Stimulated activated CD4-positive, alpha-beta T cell treated with anti-CD3 and anti-CD28 coated beads, Interleukin-12 subunit alpha, Interleukin-12 subunit beta, amount 100 ng/mL, for 48 hours (primary cell): ENCODE data around the gene ASTL.
"Not testable (repeated sequence)": the region's sequence is repeated elsewhere in the genome, so short reads cannot be mapped to it uniquely, and the experiment has no call there.

ENCODE experiments used
- DNase-seq, 3 donors: peaks; one replicate each; pipeline ENCODE4 v3.0.0-alpha.2; 2020; ENCODE audit warnings: low read depth in 2 of 3, low spot score in 1 of 3

Gene ASTL

DNA sequence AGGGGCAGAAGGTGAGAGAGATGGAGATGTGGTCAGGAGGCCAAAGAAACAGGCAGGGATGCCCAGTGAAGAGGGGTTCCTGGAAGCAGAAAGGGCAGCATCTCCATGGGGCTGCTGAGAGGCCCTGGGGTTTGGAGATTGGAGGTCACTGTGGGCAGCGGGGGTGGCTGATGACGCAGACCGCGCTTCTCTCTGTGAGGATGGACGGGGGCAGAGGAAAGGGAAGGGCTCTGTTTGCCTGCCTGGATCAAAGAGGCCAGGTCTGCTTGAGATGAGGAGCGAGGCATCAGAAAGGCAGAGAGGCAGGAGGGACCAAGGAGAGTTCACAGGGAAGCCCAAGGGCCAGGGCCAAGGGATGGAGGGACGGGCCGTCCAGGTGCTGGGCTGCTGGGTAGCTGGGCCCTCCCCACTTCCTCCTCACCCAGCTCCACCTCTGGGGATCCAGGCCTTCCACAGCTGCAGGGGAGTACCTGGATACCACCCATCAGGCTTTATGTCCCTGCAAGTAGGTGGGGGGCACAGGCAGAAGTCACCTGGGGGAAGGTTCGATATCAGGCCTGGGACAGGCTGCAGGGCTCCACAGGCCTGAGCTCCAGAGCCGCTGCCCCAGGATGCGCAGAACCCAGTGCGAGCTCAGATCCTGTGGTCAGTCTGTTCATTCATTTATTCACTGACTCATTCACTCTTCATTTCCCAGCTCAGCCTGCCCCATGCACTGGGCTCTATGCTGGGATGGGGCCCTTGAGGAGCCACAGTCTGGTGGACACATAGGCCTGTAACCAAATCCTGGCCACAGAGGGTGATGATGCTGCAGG lies 52.6 kb downstream of the ASTL start:
- no peak for DNase-seq

DNA sequence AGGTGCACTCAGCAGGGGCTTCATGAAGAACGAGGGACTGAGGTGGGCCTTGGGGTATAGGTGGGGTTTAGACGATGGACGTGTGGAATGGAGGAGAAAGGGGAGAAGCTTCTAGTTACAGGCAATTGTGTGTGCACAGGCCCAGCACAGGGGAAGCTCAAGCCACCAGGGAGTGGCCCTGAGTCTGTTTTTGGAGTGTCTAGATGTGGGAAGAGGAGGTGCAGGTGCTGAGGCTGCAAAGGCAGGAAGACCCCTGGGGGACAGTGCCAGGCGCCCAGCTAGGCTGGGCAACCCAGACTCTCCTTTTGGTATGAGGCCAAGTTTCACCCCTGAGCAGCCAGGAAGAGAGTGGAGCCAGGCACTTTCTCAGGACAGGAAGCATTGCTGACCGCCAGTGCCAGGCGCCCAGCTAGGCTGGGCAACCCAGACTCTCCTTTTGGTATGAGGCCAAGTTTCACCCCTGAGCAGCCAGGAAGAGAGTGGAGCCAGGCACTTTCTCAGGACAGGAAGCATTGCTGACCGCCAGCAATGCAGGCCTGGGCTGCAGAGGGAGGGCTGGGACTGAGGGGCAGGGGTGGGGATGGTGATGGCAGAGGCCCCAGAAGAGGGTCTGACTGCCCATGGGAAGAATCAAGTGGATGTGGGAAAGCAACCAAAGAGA lies 53.3 kb downstream of the ASTL start:
- not testable (repeated sequence) for DNase-seq

DNA sequence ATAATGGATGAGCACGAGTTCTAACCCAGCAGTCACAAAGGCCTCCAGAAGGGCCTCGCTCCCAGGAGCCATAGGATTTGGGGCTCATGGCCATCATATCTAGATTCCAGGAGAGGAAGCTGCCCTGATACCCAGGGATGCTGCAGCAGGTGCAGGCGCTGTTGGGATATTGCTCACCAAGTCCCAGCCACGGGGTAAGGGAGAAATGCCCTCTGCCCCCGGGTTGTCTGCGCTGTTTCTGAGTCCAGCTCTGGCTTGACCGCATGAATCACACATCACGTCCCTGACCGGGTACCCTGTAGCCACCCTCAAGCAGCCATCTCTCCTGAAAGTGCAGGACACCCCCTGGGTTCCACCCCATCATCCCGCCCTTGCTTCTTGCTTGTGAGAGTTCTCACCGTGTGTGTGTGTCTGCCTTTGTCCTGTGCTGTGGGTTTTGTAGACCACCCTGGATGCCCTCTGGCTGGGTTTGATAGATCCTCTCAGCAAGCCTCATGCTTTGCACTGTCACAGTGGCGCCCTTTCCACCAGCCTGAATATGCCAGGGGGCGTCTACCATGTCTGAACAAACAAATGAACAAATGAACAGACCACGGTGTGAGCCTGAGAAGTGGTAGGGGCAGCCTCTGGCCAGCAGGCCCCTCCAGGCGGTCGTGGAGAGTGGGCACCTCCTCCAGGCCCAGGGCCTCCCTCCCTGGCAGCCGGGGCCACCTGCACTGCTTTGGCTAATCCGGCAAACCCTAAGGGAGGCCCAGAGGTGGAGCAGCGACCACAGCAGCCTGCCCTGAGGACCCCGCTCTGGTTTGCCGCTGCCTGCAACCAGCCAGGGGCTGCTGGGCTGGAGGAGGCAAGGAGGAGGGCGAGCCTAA lies 54.1 kb downstream of the ASTL start:
- DNase-seq = no peak

DNA sequence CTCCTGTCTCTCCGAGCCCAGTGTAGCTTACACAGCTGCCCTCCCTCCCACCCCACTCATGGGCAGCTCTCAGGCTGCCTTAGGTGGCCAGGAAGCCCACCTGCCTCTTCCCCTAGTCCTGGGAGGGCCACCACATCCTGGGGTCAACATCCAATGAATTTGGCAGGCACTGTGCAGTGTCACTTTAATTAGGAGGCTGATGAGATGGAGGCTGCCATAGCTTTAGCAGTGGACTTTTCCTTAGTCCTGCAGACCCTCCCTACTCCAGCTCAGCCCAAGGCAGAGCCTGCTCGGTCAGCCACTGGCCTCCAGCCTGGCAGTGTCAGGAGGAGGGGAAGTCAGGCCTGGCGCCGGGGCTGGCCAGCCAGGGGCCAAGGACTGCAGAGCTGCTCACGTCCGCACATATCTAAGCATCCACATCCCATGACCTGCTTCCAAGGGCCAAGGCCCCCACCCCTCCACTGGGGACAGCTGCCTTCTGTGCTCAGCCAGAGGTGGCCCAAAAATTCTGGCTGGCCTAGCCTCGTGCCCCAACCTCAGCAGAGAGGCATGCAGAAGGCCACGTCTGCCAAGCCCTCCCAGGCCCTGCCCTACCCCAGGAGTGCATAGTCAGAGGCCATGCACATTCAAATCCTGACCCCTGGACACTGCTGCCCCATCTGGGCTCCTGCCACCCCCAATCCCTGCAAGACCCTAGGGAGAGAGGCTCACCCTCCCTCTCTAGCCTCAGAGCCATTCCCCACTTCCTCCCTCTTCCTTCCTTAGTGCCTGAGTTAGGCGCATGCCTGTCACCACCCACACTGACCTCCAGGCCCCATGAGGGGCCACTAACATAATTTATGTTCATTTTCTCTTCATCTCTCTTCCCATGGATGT lies 55.0 kb downstream of the ASTL start:
- no peak for DNase-seq

DNA sequence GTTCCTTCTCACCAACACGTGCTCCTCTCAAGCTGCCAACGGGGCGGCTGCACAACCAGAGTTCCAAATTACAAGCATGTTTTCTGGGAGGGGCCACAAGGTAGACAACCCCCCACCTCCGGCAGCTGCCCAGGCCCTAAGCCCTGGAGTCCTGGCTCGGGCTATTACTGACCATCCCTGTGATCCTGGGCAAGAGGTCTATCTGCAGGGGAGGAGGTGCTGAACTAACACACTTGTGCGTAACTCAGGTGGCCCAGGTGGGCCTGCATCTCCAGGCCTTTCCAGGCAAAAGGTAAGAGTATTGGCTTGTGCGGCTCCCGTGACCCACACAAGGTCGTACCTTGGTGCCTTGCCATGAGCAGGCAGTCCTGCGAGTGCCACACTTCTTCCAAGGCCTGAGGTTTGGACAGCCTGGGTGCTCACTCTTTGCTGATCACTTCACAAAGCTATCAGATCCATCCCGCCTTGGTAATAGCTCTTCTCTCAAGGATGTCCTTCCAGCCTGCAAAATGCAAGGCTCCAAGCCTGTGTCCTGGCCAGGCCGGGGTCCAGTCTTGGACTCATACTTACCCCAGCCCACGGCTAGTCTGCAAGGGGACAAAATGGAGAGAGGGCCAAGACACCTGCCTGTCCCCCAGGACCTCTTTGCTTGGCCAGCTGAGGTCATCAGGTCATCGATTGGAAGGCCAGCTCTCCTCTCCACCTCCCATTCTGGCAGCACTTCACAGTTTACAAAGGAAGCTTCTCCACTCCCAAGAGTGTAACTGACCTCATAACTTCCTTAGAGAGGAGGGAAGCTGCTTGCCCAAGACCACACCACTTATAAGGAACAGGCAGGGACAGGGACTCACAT lies 55.9 kb downstream of the ASTL start:
- no peak for DNase-seq

DNA sequence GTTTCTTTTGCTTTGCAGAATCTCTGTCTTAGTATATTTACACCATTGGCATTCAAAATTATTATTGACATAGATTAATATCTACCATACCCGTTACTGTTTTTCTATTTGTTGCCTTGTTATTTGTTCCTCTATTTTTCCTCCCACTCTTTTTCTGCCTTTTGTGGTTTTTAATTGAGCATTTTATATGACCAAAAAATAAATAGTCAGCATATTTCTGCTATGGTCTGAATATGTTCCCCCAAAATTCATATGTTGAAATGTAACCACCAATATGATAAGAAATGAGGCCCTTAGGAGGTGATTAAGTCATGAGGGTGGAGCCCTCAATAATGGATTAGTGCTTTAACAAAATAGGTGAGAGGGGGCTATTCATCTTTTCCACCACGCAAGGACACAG lies 57.3 kb downstream of the ASTL start:
- no peak for DNase-seq

DNA sequence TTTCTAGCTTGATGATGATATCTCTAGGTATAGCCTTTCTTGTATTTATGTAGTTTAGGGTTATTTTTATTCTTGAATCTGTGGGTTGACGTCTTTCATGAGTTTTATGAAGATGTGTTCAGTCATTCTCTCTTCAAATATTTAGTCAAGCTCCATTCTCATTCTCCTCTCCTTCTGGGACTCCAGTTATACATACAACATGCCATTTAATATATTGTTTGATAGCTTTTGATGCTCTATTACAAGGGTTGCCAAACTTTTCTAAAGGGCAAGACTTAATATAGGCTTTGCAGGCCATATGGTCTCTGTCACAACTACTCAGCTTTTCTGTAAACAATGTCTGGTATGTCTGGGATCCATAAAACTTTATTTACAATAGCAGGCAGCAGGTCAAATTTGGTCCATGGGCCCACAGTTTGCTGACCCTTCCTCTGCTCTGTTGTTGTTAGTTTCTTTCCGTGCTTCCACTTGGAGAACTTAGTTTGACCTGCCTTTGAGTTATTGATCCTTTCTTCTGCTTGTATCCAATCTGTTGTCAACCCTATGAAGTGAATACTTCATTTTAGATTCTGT lies 63.0 kb downstream of the ASTL start:
- DNase-seq = no peak

DNA sequence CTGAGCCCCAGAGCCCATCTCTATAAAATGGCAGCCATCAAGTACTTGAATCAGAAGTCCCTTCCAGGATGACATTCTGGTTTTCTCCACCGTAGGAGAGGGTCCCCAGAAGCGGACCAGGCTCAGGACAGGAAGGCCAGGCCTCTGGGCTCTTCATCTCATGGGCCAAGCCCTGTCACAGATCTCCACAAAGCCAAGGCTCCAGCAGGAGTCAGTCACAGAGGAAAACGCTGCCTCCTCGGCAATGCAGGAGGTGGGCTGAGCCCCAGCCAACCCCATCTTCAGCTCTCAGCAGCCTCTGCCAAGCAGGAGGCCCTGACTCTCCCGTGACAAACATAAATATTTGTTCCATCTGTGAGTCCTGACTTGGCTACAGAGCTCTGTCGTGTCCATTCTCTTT lies 64.1 kb downstream of the ASTL start:
- DNase-seq = no peak

DNA sequence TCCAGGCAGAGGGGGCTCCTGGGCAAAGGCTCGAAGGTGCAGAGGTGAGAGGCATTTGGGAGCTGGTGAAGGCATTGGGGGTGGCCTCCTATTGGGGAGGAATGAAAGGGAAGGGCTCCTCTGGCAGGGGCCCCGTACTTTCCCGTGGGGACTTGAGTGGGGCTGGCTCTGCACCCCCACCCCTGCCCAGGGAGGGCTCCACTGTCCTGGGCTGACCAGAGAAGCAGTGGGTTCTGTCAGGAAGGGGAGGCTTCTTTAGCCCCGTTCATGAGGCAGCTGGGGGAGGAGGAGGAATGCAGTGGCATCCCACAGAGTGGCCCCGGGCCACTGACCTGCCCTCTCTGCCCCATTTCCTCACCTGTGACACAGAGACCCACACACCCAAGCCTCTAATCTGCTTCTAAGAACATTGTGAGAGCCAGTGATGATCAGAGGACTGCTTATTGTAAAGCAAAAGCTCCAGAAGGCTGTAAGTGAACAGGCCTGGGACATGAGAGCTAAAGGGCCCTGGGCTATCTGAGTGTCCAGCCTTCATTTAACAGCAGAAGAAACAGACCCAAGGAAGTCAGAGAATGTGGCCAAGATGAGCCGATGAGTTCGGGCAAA lies 65.0 kb downstream of the ASTL start:
- DNase-seq = no peak
